ENCODE measurements around the gene LLCFC1. TPM values are rescaled to one million over a fixed set of nuclear protein-coding genes. Genes with fewer than 3 reads are reported as not detected.

LLCFC1 gene
- total and polyA plus RNA-seq, 2 experiments from 2014 or later, result not detected

GRCh38 chr7:142913051-142913450 is 26.2 kb upstream of the LLCFC1 start:
- no peaks in the 10 kb centered on the region for H3K79me2 ChIP-seq (replicated peaks; ENCODE audit: insufficient read depth)
- no peak overlapping the region for H3K27ac Mint-ChIP-seq
- no peak for ATAC-seq
- no peak for DNase-seq (ENCODE audit: low spot score)
- H3K27me3 ChIP-seq (ENCODE audit: insufficient read depth), result no peaks in the 10 kb centered on the region
- TF ChIP-seq ZNF114 (CRISPR knock-in tag; IDR thresholded peaks at IDR 0.05) (no peak), ETS1 (IDR thresholded peaks at IDR 0.05) (no peak), POLR2AphosphoS5 (IDR thresholded peaks at IDR 0.05; ENCODE audit: low read depth) (no peak), REST (IDR thresholded peaks at IDR 0.05; ENCODE audit: unreplicated experiment) (no peak), EZH2 (IDR thresholded peaks at IDR 0.05; ENCODE audit: low read depth, unreplicated experiment) (no peak), NANOG (IDR thresholded peaks at IDR 0.05; ENCODE audit: borderline replicate concordance) (no peak), ZNF331 (CRISPR knock-in tag; IDR thresholded peaks at IDR 0.05; ENCODE audit: low read depth) (no peak), CTCF (conservative IDR thresholded peaks at IDR 0.05; ENCODE audit: low read depth in 2 of 2) (no peak), ZNF462 (CRISPR knock-in tag; IDR thresholded peaks at IDR 0.05) (no peak), CREB1 (CRISPR knock-in tag; IDR thresholded peaks at IDR 0.05; ENCODE audit: low read depth) (no peak), EZH2phosphoT487 (IDR thresholded peaks at IDR 0.05; ENCODE audit: unreplicated experiment) (no peak), JUNB (IDR thresholded peaks at IDR 0.05; ENCODE audit: unreplicated experiment) (no peak), STAT1 (IDR thresholded peaks at IDR 0.05; ENCODE audit: unreplicated experiment) (no peak)
- no peak overlapping the region for H3K4me3 ChIP-seq
- H4K20me1 ChIP-seq (replicated peaks; ENCODE audit: insufficient read depth), result no peaks in the 10 kb centered on the region
- no peak overlapping the region for H2AFZ ChIP-seq
- H3K36me3 ChIP-seq (ENCODE audit: insufficient read depth), result no peaks in the 10 kb centered on the region
- H3K9me3 Mint-ChIP-seq, result no peaks in the 10 kb centered on the region; the same call in 2 of the 3 replicates
- peaks cover 2% of the 10 kb centered on the region; the same call in 1 of the 3 replicates for H3K4me1 Mint-ChIP-seq
- peaks cover 4% of the 10 kb centered on the region for H3K27me3 Mint-ChIP-seq (ENCODE audit: insufficient read depth, low read depth, poor library complexity)
- H3F3A ChIP-seq (replicated peaks; ENCODE audit: low read depth), result no peaks in the 10 kb centered on the region
- no peak overlapping the region for H3K4me3 Mint-ChIP-seq
- no peaks in the 10 kb centered on the region for H3K36me3 Mint-ChIP-seq (ENCODE audit: low read depth)
- no peak overlapping the region for H3K4me2 ChIP-seq
- H3K4me1 ChIP-seq (ENCODE audit: insufficient read depth), result no peaks in the 10 kb centered on the region
- H3K9me2 ChIP-seq (ENCODE audit: insufficient read depth), result peaks cover 9% of the 10 kb centered on the region
- H3K27ac ChIP-seq (ENCODE audit: low read depth), result no peak overlapping the region

Measured in GM23338 (cell line).